Lower lobe of right lung (tissue), 2 donors: ENCODE data around the gene HES3. TPM values are rescaled to one million over a fixed set of nuclear protein-coding genes. Genes with fewer than 3 reads are reported as not detected.

ENCODE experiments used
- ATAC-seq, 2 donors: fragments of 200-7000 bp; cut with Tn5 transposase; one replicate each; pipeline ENCODE4 v1.9.1; 2020 to 2022; ENCODE audit warnings: mild to moderate bottlenecking in 2 of 2, moderate library complexity in 2 of 2
- DNase-seq: peaks from one replicate; pipeline ENCODE4 v3.0.0-alpha.2; 2020
- H3K27ac ChIP-seq: fragments of 200-600 bp; one replicate; pipeline ENCODE4 v1.8.0; 2022
- H3K27me3 ChIP-seq: fragments of 200-600 bp; one replicate; pipeline ENCODE4 v1.8.0; 2022; ENCODE audit warnings: low read depth
- H3K36me3 ChIP-seq: fragments of 200-600 bp; one replicate; pipeline ENCODE4 v1.8.0; 2022; ENCODE audit warnings: mild to moderate bottlenecking
- H3K4me1 ChIP-seq: fragments of 200-600 bp; one replicate; pipeline ENCODE4 v1.8.0; 2022
- H3K4me3 ChIP-seq: fragments of 200-600 bp; one replicate; pipeline ENCODE4 v1.8.0; 2022; ENCODE audit warnings: mild to moderate bottlenecking
- H3K9me3 ChIP-seq: fragments of 200-600 bp; one replicate; pipeline ENCODE4 v1.8.0; 2022
- intact Hi-C: fragments of 100-400 bp; cut with DNase I; formaldehyde crosslinking; loops from one replicate; pipeline ENCODE4 v1.11.0; 2022
- total RNA-seq: library from RNA; stranded (reverse); fragmentation: NEBNext Ultra II Directional; extraction: Animal tissue kit (Norgen Biotek cat#: 25700); gene quantifications from one replicate; pipeline ENCODE4 v1.2.1, GENCODE V29; 2021
- TF ChIP-seq, protein P1 (sequence below): fragments of 200-600 bp; IDR thresholded peaks from one replicate; pipeline ENCODE4 v1.8.0; 2022; ENCODE audit warnings: antibody characterized with exemption, mild to moderate bottlenecking
- donor health status: DM: no; HTN: yes; CAD: no; lungs with severe emphysema.

Gene HES3
- total RNA-seq, 1 donor from 2014 or later: not detected

GRCh38 chr1:6202256-6202655, 41.7 kb upstream of the HES3 start:
- Histone ChIP-seq H3K4me3 (no peak overlapping the region), H3K36me3 (peaks cover 2% of the 10 kb centered on the region), H3K4me1 (peaks cover 45% of the 10 kb centered on the region), H3K27ac (no peak overlapping the region), H3K27me3 (peaks cover 16% of the 10 kb centered on the region), H3K9me3 (no peaks in the 10 kb centered on the region)
- intact Hi-C loops: no loop called here
- ATAC-seq (no peak), DNase-seq (no peak)
- TF ChIP-seq, protein P1, sequence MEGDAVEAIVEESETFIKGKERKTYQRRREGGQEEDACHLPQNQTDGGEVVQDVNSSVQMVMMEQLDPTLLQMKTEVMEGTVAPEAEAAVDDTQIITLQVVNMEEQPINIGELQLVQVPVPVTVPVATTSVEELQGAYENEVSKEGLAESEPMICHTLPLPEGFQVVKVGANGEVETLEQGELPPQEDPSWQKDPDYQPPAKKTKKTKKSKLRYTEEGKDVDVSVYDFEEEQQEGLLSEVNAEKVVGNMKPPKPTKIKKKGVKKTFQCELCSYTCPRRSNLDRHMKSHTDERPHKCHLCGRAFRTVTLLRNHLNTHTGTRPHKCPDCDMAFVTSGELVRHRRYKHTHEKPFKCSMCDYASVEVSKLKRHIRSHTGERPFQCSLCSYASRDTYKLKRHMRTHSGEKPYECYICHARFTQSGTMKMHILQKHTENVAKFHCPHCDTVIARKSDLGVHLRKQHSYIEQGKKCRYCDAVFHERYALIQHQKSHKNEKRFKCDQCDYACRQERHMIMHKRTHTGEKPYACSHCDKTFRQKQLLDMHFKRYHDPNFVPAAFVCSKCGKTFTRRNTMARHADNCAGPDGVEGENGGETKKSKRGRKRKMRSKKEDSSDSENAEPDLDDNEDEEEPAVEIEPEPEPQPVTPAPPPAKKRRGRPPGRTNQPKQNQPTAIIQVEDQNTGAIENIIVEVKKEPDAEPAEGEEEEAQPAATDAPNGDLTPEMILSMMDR: no peak

GRCh38 chr1:6205849-6206519, 38.0 kb upstream of the HES3 start, which contains the start of gene RNF207:
Gene RNF207 (plus strand): TSS chr1:6206119. CDS start chr1:6206536, 417 bp downstream.
- peak within 1 kb of the TSS; percentile 72 for H3K27ac ChIP-seq
- intact Hi-C loops: no loop called here
- H3K27me3 ChIP-seq: peaks cover 24% of the 10 kb centered on the region

DNA sequence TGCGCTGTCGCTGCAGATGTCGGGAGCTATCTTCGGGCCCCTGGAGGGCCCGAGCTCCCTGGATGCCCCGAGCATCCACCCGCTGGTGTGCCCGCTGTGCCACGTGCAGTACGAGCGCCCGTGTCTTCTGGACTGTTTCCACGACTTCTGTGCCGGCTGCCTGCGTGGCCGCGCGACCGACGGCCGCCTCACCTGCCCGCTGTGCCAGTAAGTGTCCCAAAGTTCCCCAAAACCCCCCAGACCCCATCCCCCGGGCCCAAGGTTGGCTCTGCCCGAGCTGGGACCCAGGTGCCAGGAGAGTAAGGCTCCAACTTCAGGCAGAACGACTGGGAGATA, 37.5 kb upstream of the HES3 start:
- Histone ChIP-seq H3K4me3 (peak overlapping the region; percentile 66), H3K27me3 (peaks cover 24% of the 10 kb centered on the region), H3K27ac (peak overlapping the region; percentile 72), H3K4me1 (peaks cover 37% of the 10 kb centered on the region), H3K36me3 (no peaks in the 10 kb centered on the region), H3K9me3 (no peaks in the 10 kb centered on the region)
- intact Hi-C loops: no loop called here
- TF ChIP-seq, protein P1: no peak
- DNase-seq (no peak), ATAC-seq (no peak)

More at GRCh38 chr1:6205849-6206519, 38.0 kb upstream of the HES3 start, which contains the start of gene RNF207:
- ATAC-seq (peak; percentile 90 to 94), DNase-seq (peak; percentile 83)
- peak within 1 kb of the TSS; percentile 66 for H3K4me3 ChIP-seq
- H3K36me3 ChIP-seq: no peaks in the 10 kb centered on the region
- TF ChIP-seq, protein P1: no peak
- no peaks in the 10 kb centered on the region for H3K9me3 ChIP-seq
- H3K4me1 ChIP-seq: peaks cover 37% of the 10 kb centered on the region

DNA sequence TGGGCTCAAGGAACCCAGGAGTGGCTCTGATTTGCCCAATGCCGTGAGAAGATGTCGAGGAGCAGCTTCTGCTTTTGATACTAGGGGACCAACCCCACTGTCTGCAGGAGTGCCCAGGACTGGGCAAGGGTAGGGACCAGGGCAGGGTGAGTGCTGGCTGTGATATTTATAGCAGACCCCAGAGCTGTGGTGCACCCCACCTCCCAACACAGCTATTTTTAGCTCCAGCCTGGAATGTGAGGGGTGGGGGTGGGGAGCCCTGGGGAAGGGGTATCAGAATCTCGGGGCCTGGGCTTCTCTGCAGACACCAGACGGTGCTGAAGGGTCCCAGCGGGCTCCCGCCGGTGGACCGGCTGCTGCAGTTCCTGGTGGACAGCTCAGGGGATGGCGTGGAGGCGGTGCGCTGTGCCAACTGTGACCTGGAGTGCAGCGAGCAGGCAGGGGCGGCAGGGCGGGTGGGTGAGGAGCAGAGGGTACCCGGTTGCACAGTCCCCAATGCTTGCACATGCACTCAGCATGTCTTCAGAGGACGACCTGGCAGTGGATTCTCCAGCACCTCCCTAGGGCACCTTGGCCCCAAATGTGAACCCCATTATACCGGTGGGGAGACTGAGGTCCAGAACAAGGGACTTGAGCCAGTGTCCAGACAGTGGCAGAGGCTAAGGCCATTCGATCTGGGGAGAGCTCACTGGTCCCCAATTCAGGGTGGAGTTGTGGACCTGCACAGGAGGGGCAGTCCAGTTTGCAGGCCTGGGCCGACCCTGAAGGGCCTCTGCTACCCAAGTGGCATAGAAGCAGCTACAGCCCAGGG, 36.7 kb upstream of the HES3 start:
- H3K4me3 ChIP-seq: no peak overlapping the region
- no peaks in the 10 kb centered on the region for H3K9me3 ChIP-seq
- H3K27ac ChIP-seq: no peak overlapping the region
- peaks cover 37% of the 10 kb centered on the region for H3K4me1 ChIP-seq
- TF ChIP-seq, protein P1: no peak
- ATAC-seq (no peak), DNase-seq (peak; percentile 40)
- H3K36me3 ChIP-seq: no peaks in the 10 kb centered on the region
- peaks cover 24% of the 10 kb centered on the region for H3K27me3 ChIP-seq
- intact Hi-C loops: no loop called here

DNA sequence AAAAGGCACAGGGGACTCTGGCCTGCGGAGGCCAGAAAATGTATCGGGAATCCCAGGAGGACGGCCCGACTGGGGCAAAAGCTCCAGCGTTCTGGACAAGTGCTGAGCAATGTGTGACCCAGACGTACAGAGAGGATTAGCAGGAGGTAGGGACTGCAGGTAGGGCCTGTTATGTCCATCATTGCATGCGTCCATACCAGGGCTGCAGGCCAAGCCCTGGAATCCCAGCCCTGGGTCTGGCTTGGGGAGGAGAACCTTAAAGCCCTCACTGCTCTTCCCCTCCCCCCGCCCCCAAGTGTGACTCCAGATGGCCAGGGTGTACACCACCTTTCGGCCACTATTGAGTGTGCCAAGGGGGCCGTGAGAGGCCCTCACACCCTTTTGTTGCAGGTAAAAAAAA, 36.1 kb upstream of the HES3 start:
- no peaks in the 10 kb centered on the region for H3K9me3 ChIP-seq
- H3K4me1 ChIP-seq: peaks cover 37% of the 10 kb centered on the region
- TF ChIP-seq, protein P1: no peak
- no peak overlapping the region for H3K4me3 ChIP-seq
- no peak for ATAC-seq
- intact Hi-C loops: no loop called here
- H3K36me3 ChIP-seq: no peaks in the 10 kb centered on the region
- H3K27ac ChIP-seq: no peak overlapping the region
- peaks cover 24% of the 10 kb centered on the region for H3K27me3 ChIP-seq
- DNase-seq: no peak
